HG03064 (cell line): ENCODE data around the gene TRPV3.
"Not testable (repeated sequence)": the region's sequence is repeated elsewhere in the genome, so short reads cannot be mapped to it uniquely, and the experiment has no call there.

ENCODE experiments used
- ATAC-seq: cut with Tn5 transposase; IDR thresholded peaks from one replicate; pipeline ENCODE4 v1.9.1; 2021; ENCODE audit warnings: low read depth; ENCODE audit not compliant: unreplicated experiment

TRPV3 gene

DNA sequence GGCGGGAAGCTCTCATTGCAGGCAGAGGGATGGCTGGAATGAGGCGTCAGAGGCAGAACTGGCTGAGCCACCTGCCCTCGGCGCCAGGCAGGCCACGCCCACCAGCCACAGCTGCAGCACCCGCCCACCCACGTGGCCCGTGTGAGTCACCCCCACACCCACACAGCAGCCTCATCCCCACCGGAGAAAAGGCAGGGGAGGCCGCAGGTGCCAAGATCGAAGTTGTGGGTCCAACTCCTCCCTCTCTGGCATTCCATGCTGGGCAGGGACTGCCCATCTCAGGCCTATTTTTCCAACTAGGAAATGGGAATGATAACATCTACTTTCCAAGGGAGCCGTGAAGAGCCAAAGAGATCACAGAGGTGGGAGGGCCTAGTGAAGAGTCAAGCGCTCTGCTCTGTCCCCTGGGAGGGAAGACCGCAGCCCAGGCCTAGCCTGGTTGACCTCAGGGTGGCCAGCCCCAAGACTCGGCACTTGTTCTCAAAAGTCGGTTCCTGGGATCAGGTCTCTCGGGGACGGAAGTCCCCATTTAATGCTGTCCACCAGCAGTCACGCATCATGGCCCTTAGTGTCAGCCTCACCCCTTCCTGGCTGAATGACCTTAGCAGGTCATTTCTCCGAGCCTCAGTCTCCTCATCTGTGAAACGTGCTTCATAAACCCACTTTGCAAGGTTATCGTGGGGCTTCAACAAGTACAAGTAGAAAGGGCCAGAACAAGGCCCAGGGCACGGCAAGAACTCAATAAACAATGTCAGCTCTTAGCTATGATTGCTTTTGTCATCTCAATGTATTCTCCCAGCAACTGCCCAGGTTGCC lies at the start of gene TRPV3:
Gene TRPV3, minus strand, starts transcription at position 45 of the 816 bp plus-strand sequence. CDS start 2,962 bp downstream, outside the sequence.
- no peak for ATAC-seq

GRCh38 chr17:3603870-3604259 lies 46.3 kb upstream of the TRPV3 start:
- ATAC-seq = no peak

- no peak for ATAC-seq
Observed at GRCh38 chr17:3603119-3603869, 45.7 kb upstream of the TRPV3 start.

DNA sequence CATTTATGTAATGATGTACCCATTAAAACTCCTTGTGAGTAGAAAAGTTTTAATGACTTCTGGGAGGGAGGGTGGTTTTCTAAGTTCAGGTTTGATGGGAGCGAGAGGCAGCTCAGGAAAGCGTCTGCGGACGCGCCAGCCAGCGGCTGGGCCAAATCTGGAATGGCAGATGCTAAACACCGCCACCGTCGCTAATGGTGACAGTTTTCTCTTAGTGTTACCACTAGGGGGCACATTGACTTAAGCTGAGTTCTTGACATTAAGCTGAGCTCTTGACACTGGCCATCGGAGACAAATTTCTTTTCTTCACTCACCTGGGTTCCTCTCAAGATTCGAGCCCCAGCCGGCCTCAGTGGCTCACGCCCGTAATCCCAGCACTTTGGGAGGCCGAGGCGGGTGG lies 44.9 kb upstream of the TRPV3 start:
- ATAC-seq = no peak

GRCh38 chr17:3600529-3601205 lies 43.1 kb upstream of the TRPV3 start:
- no peak for ATAC-seq

- ATAC-seq = no peak
Observed at GRCh38 chr17:3598078-3598477, 40.5 kb upstream of the TRPV3 start.

DNA sequence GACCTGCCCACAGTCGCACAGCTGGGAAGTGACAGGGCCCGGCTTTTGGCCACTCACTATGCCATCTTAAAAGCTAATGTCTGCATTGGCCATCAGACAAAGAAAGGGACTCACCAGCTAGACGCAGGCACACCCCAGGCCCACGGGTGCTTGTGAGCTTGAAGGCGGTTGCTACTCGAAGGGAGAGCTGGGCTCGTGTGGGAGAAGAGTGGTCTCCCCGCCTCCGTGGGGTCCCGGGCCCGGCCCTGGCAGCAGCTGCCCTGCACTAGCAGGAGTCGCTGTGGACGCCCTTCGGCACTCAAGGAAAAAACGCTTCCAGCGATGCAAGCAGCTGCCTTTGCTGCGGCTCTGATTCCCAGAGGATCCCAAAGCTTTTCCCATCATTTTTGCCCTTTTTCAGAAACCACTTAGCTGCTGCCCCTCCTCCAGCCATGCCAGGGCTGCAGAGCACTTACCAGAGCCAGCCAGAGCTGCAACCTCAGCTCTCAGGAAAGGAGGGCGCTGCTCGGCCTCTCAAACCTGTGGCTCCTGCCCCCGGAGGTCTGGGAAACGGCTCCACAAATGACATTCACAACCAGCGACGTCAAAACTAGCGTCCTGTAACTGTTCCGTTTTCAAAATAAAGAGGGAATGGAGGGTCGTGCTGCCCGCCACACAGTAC lies 39.3 kb upstream of the TRPV3 start:
- no peak for ATAC-seq

GRCh38 chr17:3594976-3595375 lies 37.4 kb upstream of the TRPV3 start:
- no peak for ATAC-seq

GRCh38 chr17:3594051-3594800 lies 36.6 kb upstream of the TRPV3 start:
- no peak for ATAC-seq

GRCh38 chr17:3593384-3593783 lies 35.8 kb upstream of the TRPV3 start:
- no peak for ATAC-seq

DNA sequence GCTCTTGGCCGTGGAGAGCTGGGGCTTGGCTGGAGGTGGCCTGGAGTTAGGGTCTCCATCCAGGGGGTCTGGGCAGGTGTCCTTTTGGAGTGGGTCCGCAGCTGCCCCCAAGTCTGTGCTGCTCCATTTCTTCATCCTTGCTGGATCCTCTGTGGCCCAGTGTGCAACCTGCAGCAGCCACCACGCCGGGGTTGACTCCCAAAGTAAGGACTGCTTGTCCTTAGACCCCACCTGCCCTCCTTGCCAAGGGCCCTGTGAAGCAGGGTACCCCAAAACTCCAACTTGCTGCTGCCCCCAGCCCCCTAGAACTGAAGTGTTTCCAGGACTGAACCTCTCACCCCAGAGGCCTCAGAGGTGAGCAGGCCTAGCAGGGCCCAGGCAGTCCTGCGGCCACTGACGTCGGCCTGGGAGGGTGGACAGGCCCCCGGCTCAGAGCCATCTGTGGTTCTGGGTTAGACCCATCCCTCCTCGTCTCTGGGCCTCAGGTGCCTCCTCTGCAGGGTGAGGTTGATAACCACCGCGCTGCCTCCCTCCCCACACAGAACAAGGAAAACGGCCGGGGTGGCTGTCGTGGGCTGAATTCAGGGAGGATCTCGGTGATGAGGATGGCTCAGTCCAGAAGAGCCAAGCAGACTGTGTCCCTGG lies 34.7 kb upstream of the TRPV3 start:
- no peak for ATAC-seq

GRCh38 chr17:3590768-3591167 lies 33.2 kb upstream of the TRPV3 start:
- no peak for ATAC-seq

DNA sequence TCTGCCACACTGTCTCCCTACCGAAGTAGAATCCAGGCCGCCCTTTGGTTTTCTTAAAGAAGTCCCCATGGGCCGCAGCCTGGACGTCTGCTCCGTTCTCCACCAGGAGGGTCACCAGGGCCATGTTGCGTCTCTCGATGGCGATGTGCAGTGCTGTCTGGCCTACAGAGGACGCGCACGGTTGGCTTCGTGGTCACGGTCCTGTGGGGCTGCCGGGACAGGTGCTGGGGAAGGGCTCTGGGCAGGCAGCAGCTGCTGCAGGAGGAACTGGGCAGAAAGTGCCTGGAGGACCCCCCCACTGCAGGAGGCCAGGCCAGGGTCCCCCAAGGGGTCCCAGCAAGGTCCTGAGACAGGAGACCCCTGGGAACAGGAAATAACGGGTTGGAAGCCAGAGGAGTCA lies 32.6 kb upstream of the TRPV3 start:
- ATAC-seq = no peak

DNA sequence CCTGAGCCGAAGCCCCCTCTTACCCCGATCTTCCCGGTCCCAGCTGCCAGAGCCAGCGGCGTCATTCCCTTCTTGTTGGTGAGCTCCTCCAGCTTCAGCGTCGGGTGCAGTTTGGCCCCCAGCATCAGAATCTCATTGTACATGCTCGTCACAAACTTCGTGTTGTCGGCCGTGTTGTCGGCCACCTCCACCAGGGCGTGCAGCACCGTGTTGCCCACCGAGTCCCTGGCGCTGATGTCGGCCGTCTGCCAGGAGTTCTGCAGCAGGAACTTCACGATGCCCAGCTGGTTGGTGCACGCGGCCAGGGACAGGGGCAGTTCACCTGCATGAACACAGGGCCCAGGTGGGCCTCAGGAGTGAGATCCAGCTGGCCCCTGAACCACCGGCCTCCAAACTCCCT lies 32.2 kb upstream of the TRPV3 start:
- no peak for ATAC-seq

DNA sequence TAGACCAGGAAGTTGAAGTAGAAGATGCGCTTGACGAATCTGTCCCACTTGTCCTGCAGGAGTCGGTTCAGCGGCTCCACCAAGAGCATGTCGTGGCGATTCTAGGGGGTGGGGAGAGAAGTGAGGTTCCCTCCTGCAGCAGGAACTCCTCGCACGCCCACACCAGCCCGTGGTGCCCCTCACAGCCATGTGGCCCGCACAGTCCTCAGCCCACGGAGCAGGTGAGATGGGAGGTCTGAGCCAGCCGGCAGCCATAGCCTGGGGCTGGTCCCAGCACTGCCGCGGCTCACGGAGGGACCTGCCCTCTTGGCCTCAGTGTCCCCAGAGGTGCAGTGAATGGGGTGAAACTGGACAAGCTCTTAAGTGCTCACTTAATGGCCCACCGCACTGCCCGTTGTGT lies 28.2 kb upstream of the TRPV3 start:
- ATAC-seq = no peak

- no peak for ATAC-seq
Observed at GRCh38 chr17:3583456-3583855, 25.8 kb upstream of the TRPV3 start.

DNA sequence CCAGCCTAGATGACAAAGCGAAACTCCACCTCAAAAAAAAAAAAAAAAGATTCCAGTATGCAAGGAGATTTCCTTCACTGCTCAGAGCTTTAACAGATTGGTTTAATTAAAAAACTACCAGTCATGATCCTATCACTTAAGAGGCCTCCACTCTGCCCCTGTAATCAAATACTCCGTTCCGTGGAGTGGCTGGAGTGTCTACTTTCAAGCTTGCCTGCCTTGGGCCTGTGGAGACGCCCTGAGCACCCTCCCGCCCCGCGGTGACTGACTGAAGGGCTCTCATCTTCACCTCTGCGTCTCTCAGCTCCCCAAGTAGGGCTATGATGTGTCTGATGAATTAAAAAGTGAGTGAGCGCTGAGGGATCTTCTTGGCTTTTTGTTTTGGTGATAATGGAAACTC lies 25.3 kb upstream of the TRPV3 start:
- no peak for ATAC-seq

- ATAC-seq = not testable (repeated sequence)
Observed at GRCh38 chr17:3578667-3579066, 21.1 kb upstream of the TRPV3 start.

DNA sequence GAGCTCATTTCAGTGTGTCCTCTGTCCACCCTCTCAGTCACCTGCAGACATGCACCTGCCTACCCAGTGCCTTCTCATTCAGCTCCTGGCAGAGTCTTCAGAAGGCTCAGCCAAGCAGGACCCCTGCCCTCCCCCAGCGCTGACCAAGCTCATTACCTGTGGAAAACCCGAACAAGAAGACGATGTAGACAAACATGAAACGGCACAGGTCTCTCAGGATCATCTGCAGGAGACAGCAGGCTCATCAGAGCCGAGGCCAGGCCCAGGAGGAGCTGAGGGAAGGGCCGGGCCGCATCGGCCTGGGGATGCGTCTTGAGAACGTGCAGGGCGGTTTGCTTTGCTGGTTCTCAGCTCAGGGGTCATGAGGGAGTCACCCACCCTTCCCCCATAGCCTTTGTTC lies 19.4 kb upstream of the TRPV3 start:
- no peak for ATAC-seq

DNA sequence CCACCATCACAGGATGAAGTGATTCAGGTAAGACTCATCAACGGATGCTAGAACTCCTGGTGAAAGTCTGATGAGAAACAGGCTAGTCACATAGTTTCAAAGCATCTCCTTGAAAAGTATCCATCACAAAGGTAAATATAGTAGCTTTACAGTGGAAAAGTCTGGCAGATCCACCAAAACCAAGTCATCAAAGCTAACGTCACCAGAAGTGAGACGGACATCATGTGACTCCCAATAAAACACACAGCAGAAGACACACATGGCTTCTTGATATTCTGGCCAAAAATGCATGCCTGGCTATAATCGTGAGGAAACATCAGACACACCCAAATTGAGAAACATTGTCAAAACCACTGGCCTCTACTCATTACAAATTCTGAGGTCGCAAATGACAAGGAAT lies 17.9 kb upstream of the TRPV3 start:
- no peak for ATAC-seq
